ENCODE data around the gene MAP1S. TPM values are rescaled to one million over a fixed set of nuclear protein-coding genes. Genes with fewer than 3 reads are reported as not detected.

MAP1S gene
- total and polyA plus RNA-seq, 8 donors: 28.3 to 82.2 (median 33.1) TPM

GRCh38 chr19:17716309-17716929 lies 2.9 kb upstream of the MAP1S start:
- Histone ChIP-seq H3K36me3 (no peaks in the 10 kb centered on the region), H3K4me1 (peaks cover 27 to 42% of the 10 kb centered on the region in 2 donors), H3K27me3 (no peaks in the 10 kb centered on the region), H3K9me3 (no peaks in the 10 kb centered on the region), H3K4me3 (no peak overlapping the region), H3K27ac (peak overlapping the region in 1 of 2 donors; percentile 87)
- intact Hi-C loops (cut with DNase I): no loop called here
- ATAC-seq (no peak), DNase-seq (no peak)
- TF ChIP-seq CTCF (IDR thresholded peaks at IDR 0.05): no peak

- TF ChIP-seq CTCF (IDR thresholded peaks at IDR 0.05): no peak
- peak overlapping the region in 1 of 2 donors; percentile 84 for H3K27ac ChIP-seq
- intact Hi-C loops (cut with DNase I): no loop called here
- H3K9me3 ChIP-seq: no peaks in the 10 kb centered on the region
- ATAC-seq: peak; percentile 28
- H3K27me3 ChIP-seq: no peaks in the 10 kb centered on the region
- H3K4me3 ChIP-seq: peak overlapping the region in 1 of 2 donors; percentile 98
- peaks cover 0 to 15% of the 10 kb centered on the region in 2 donors for H3K36me3 ChIP-seq
- peaks cover 31 to 62% of the 10 kb centered on the region in 2 donors for H3K4me1 ChIP-seq
- DNase-seq: peak in 1 of 4 donors; percentile 37
These were observed 732 bp upstream of the MAP1S start for GRCh38 chr19:17718550-17718946.

GRCh38 chr19:17719730-17720400 lies 585 bp downstream of the MAP1S start:
- Histone ChIP-seq H3K4me3 (peak overlapping the region; percentile 92 to 98), H3K4me1 (peaks cover 31 to 68% of the 10 kb centered on the region in 2 donors), H3K27me3 (no peaks in the 10 kb centered on the region), H3K9me3 (no peaks in the 10 kb centered on the region), H3K36me3 (peaks cover 0 to 29% of the 10 kb centered on the region in 2 donors), H3K27ac (peak overlapping the region; percentile 65 to 84)
- TF ChIP-seq CTCF (IDR thresholded peaks at IDR 0.05): no peak
- intact Hi-C loops (cut with DNase I): no loop called here
- ATAC-seq: peak; percentile 55
- DNase-seq: peak in 2 of 4 donors; percentile 67 to 88

GRCh38 chr19:17720440-17720839 lies 1.2 kb downstream of the MAP1S start:
- H3K27me3 ChIP-seq: no peaks in the 10 kb centered on the region
- ATAC-seq: no peak
- intact Hi-C loops (cut with DNase I): no loop called here
- H3K27ac ChIP-seq: peak overlapping the region; percentile 13 to 84
- H3K36me3 ChIP-seq: peaks cover 0 to 34% of the 10 kb centered on the region in 2 donors
- no peak for DNase-seq
- H3K4me1 ChIP-seq: peaks cover 31 to 68% of the 10 kb centered on the region in 2 donors
- H3K9me3 ChIP-seq: no peaks in the 10 kb centered on the region
- TF ChIP-seq CTCF (IDR thresholded peaks at IDR 0.05): no peak
- H3K4me3 ChIP-seq: peak overlapping the region; percentile 92 to 98

- H3K27ac ChIP-seq: peak overlapping the region; percentile 29 to 84
- H3K9me3 ChIP-seq: no peaks in the 10 kb centered on the region
- intact Hi-C loops (cut with DNase I): no loop called here
- H3K4me3 ChIP-seq: peak overlapping the region in 1 of 2 donors; percentile 98
- ATAC-seq (no peak), DNase-seq (no peak)
- peaks cover 0 to 42% of the 10 kb centered on the region in 2 donors for H3K36me3 ChIP-seq
- H3K4me1 ChIP-seq: peaks cover 31 to 68% of the 10 kb centered on the region in 2 donors
- no peaks in the 10 kb centered on the region for H3K27me3 ChIP-seq
- no peak for TF ChIP-seq CTCF (IDR thresholded peaks at IDR 0.05)
These were observed 1.9 kb downstream of the MAP1S start for GRCh38 chr19:17721111-17721628.

All from left lung (tissue), 10 donors.